Measurements from ENCODE around the gene GNAT3. TPM values are rescaled to one million over a fixed set of nuclear protein-coding genes. Genes with fewer than 3 reads are reported as not detected.

GNAT3 gene
- total and polyA plus RNA-seq, 2 of the 8 experiments (the other 6 are each of a cell fraction or from before 2014, with no cell fraction given), result not detected

DNA sequence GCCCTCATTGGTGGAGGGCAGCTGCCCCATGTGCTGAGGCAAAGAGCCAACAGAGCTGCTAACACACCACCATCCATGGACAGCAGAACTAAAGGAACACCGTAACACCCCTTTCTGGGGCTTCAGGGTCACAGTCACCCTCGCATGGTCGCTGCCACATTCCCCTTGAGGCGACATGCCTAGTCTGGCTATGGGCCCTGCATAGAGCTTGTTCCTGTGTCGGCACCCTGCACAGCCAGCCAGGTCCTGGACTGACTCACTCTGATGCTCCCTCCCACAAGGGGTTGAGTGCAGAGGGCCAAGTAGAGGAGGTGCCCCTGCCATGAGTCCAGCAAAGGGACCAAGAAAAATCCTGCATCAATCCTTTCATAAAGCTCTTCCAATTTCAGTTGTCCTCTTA, 77.8 kb downstream of the GNAT3 start (continued):
- no peak for TF ChIP-seq PHF8 (conservative IDR thresholded peaks at IDR 0.05; ENCODE audit: low read depth, low read length)
- no peak for TF ChIP-seq SIX5 (IDR thresholded peaks at IDR 0.05; ENCODE audit: low read depth, low read length)
- TF ChIP-seq KDM5A (IDR thresholded peaks at IDR 0.05; ENCODE audit: low read length), result no peak
- TF ChIP-seq CBX5 (IDR thresholded peaks at IDR 0.05; ENCODE audit: low read depth, low read length), result no peak
- TF ChIP-seq, protein P1, sequence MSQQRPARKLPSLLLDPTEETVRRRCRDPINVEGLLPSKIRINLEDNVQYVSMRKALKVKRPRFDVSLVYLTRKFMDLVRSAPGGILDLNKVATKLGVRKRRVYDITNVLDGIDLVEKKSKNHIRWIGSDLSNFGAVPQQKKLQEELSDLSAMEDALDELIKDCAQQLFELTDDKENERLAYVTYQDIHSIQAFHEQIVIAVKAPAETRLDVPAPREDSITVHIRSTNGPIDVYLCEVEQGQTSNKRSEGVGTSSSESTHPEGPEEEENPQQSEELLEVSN (IDR thresholded peaks at IDR 0.05), result no peak
- no peak for TF ChIP-seq ASH2L (IDR thresholded peaks at IDR 0.05; ENCODE audit: low read length)

All from H1 (cell line).